Measurements from ENCODE around the gene PLEKHD1.

Gene PLEKHD1

DNA sequence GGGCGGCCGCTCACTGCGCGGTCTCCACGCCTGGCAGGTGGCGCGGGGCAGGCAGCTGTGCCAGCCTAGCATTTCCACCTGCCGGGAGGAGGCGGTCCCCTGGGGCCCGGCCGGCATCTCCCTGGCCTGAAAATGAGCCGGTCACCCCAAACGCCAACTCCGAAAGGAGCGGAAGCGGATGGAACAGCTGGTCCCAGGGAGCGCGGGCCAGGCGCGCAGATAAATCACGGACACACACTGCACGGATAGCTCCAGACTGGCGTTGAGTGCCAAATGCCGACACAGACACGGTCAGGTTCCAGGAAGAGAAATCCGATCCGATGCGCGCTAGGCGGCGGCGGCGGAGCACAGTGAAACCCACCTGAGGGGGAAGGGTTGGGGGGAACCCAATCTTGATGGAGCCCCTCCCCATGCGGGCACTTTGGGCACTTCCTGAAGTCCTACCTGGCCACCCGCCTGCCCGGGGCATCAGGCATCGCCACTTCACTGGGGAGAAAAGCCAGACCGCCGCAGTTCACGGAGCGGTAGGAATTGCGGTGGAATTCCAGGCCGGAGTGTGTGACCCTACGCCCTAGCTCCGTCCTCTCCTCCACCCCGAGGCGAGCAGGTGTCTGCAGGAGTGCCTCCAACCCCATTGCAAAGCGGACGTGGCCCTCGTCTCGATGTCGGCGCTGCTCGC lies 624 bp upstream of the PLEKHD1 start:
- peaks cover 92% of the 10 kb centered on the region for H3K27me3 ChIP-seq
- H3K4me1 ChIP-seq (ENCODE audit: control insufficient read depth in 1 of 2, insufficient read depth in 1 of 2, low read depth in 1 of 2, low read length in 1 of 2) = no peaks in the 10 kb centered on the region
- H3K4me3 ChIP-seq (ENCODE audit: low read depth in 1 of 2, low read length in 1 of 2) = no peak overlapping the region
- TF ChIP-seq, protein P1, sequence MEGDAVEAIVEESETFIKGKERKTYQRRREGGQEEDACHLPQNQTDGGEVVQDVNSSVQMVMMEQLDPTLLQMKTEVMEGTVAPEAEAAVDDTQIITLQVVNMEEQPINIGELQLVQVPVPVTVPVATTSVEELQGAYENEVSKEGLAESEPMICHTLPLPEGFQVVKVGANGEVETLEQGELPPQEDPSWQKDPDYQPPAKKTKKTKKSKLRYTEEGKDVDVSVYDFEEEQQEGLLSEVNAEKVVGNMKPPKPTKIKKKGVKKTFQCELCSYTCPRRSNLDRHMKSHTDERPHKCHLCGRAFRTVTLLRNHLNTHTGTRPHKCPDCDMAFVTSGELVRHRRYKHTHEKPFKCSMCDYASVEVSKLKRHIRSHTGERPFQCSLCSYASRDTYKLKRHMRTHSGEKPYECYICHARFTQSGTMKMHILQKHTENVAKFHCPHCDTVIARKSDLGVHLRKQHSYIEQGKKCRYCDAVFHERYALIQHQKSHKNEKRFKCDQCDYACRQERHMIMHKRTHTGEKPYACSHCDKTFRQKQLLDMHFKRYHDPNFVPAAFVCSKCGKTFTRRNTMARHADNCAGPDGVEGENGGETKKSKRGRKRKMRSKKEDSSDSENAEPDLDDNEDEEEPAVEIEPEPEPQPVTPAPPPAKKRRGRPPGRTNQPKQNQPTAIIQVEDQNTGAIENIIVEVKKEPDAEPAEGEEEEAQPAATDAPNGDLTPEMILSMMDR (IDR thresholded peaks at IDR 0.05) = no peak
- no peak overlapping the region for H3K27ac ChIP-seq
- H3K36me3 ChIP-seq = no peaks in the 10 kb centered on the region
- H3K9me3 ChIP-seq = no peaks in the 10 kb centered on the region

DNA sequence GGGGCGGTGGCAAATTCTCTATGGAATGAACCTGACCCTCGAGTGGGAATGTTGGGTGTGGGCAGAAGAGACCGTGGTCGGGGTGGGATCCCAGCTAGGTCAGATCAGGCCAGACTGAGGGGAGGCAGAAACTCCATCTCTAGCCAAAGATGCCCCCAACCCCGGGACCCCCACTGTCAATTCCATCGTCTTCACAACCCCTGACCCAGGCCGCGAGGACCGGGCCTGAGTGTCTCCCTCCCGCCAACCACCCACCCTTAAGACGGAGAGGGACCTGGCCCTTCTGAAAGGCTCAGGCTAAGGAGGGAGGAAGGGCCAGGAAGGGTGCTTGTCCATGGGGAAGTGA lies 760 bp downstream of the PLEKHD1 start:
- TF ChIP-seq, protein P1 (IDR thresholded peaks at IDR 0.05) = no peak
- H3K36me3 ChIP-seq = no peaks in the 10 kb centered on the region
- H3K9me3 ChIP-seq = no peaks in the 10 kb centered on the region
- no peaks in the 10 kb centered on the region for H3K4me1 ChIP-seq (ENCODE audit: control insufficient read depth in 1 of 2, insufficient read depth in 1 of 2, low read depth in 1 of 2, low read length in 1 of 2)
- H3K4me3 ChIP-seq (ENCODE audit: low read depth in 1 of 2, low read length in 1 of 2) = no peak overlapping the region
- peaks cover 100% of the 10 kb centered on the region for H3K27me3 ChIP-seq
- no peak overlapping the region for H3K27ac ChIP-seq

DNA sequence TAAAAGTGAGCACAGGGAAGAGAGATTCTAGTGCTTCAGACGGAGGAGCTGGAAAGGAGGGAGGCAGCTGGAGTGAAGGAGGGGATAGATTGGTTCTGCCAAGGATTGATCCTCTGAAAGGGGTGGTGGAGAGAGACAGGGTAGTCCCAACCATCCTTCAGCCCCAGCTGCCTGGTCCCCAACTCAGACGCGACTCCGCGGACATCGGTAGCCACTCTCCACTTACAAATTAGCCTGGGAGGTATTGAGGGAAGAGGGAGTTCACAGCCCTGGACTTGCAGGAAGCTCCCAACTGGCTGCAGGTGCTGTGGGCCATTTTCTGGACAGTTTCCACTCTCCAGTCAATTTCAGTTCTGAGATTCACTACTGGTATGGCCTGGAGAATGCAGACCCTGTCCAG lies 1.2 kb downstream of the PLEKHD1 start:
- Histone ChIP-seq H3K4me3 (ENCODE audit: low read depth in 1 of 2, low read length in 1 of 2) (no peak overlapping the region), H3K36me3 (no peaks in the 10 kb centered on the region), H3K9me3 (no peaks in the 10 kb centered on the region), H3K27ac (no peak overlapping the region), H3K27me3 (peaks cover 100% of the 10 kb centered on the region), H3K4me1 (ENCODE audit: control insufficient read depth in 1 of 2, insufficient read depth in 1 of 2, low read depth in 1 of 2, low read length in 1 of 2) (no peaks in the 10 kb centered on the region)
- TF ChIP-seq, protein P1 (IDR thresholded peaks at IDR 0.05) = no peak

DNA sequence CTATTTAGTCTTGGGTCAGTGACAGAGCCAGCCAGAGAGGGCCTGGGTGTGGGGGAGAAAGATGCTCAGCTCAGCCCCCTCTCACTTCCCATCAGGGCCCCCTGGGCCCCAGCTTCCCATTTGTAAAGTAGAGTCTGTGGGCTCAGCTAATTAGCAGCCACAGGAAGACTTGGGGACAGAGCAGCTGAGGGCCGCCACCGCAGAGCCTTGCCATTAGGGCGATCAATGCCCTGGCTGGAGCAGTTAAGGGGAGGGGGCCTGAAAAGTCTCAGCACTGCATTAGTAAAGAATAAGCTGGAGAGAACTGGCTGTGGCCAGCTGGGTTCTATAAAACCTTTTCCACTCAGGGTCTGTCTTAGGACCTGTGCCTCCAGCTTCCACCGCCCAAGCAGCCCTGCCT lies 2.7 kb downstream of the PLEKHD1 start:
- Histone ChIP-seq H3K4me3 (ENCODE audit: low read depth in 1 of 2, low read length in 1 of 2) (no peak overlapping the region), H3K36me3 (no peaks in the 10 kb centered on the region), H3K27ac (no peak overlapping the region), H3K4me1 (ENCODE audit: control insufficient read depth in 1 of 2, insufficient read depth in 1 of 2, low read depth in 1 of 2, low read length in 1 of 2) (no peaks in the 10 kb centered on the region), H3K27me3 (peaks cover 100% of the 10 kb centered on the region), H3K9me3 (no peaks in the 10 kb centered on the region)
- TF ChIP-seq, protein P1 (IDR thresholded peaks at IDR 0.05) = no peak

DNA sequence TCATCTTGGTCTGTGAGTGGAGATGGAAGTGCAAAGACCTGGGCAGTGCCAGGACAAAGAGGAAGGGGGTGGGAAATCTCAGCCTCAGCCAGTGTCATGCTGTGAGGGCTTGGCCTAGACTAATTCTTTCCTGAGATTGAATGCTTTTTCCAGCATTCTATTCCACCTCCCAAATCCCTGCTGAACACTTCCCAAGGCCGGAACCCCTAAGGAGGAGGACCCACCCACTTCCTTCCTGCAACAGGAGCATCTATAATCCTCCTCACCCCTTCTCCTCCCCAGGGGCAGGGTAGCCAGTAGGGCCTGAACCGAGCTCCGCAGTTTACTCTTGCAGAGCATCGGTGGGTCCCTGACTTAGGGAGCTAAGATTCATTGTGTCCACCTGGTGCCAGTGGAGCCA lies 3.2 kb downstream of the PLEKHD1 start:
- Histone ChIP-seq H3K36me3 (no peaks in the 10 kb centered on the region), H3K9me3 (no peaks in the 10 kb centered on the region), H3K4me1 (ENCODE audit: control insufficient read depth in 1 of 2, insufficient read depth in 1 of 2, low read depth in 1 of 2, low read length in 1 of 2) (no peaks in the 10 kb centered on the region), H3K27me3 (peaks cover 100% of the 10 kb centered on the region), H3K4me3 (ENCODE audit: low read depth in 1 of 2, low read length in 1 of 2) (no peak overlapping the region), H3K27ac (no peak overlapping the region)
- TF ChIP-seq, protein P1 (IDR thresholded peaks at IDR 0.05) = no peak
